Measurements from ENCODE around the gene TMEM131L.

- TF ChIP-seq CTCF (IDR thresholded peaks at IDR 0.05; ENCODE audit: low read depth, low read length, poor library complexity, severe bottlenecking) (no peak), EZH2phosphoT487 (IDR thresholded peaks at IDR 0.05; ENCODE audit: borderline replicate concordance, low read length) (no peak)
Measured at GRCh38 chr4:153549405-153549804, 83.2 kb downstream of the TMEM131L start.
